MCF 10A (cell line): ENCODE results near the gene APOB. TPM values are rescaled to one million over a fixed set of nuclear protein-coding genes. Genes with fewer than 3 reads are reported as not detected.

Experiments used
- BruUV-seq: library from RNA; stranded (reverse); fragments of 400-500 nt; replicated peaks from 2 replicates; lab custom pipeline; 2021; lab: Mats Ljungman, UMichigan
- CTCF ChIA-PET: fragments of 300-600 bp; sonication (Branson Sonifier 250); formaldehyde crosslinking; extraction: SDS; loops from one replicate; lab custom pipeline; 2021; ENCODE audit warnings: antibody characterized with exemption, inconsistent platforms; lab: Yijun Ruan, JAX
- POLR2A ChIA-PET: fragments of 300-600, 350-650 bp; sonication (Branson Sonifier 250); formaldehyde crosslinking; extraction: SDS; loops from one replicate; lab custom pipeline; 2020; ENCODE audit warnings: antibody characterized with exemption, inconsistent platforms; lab: Yijun Ruan, JAX
- DNase-seq: peaks from one replicate; pipeline ENCODE4 v3.0.0-alpha.2; 2018; ENCODE audit not compliant: unreplicated experiment
- H3K27ac Mint-ChIP-seq: one replicate; pipeline ENCODE4 v1.8.0; 2022; ENCODE audit warnings: mild to moderate bottlenecking, low read depth, mixed read lengths; ENCODE audit not compliant: unreplicated experiment
- H3K27me3 Mint-ChIP-seq: one replicate; pipeline ENCODE4 v1.8.0; 2022; ENCODE audit warnings: mixed read lengths; ENCODE audit not compliant: insufficient read depth, unreplicated experiment
- H3K36me3 Mint-ChIP-seq: one replicate; pipeline ENCODE4 v1.8.0; 2022; ENCODE audit warnings: mild to moderate bottlenecking, moderate library complexity, mixed read lengths; ENCODE audit not compliant: insufficient read depth, unreplicated experiment
- H3K4me1 Mint-ChIP-seq: one replicate; pipeline ENCODE4 v1.8.0; 2022; ENCODE audit warnings: mixed read lengths; ENCODE audit not compliant: insufficient read depth, unreplicated experiment
- H3K4me3 Mint-ChIP-seq: one replicate; pipeline ENCODE4 v1.8.0; 2022; ENCODE audit warnings: mild to moderate bottlenecking, moderate library complexity, mixed read lengths; ENCODE audit not compliant: unreplicated experiment
- H3K9me3 Mint-ChIP-seq: one replicate; pipeline ENCODE4 v1.8.0; 2022; ENCODE audit warnings: mixed read lengths; ENCODE audit not compliant: unreplicated experiment
- CTCF ChIP-seq: fragments of 200-600 bp; IDR thresholded peaks from one replicate; pipeline ENCODE4 v1.8.0; 2022; ENCODE audit warnings: antibody characterized with exemption, mild to moderate bottlenecking; ENCODE audit not compliant: unreplicated experiment
- intact Hi-C: fragments of 100-400 bp; cut with micrococcal nuclease; formaldehyde crosslinking; loops from 2 replicates; pipeline ENCODE4 v1.14.1; 2022
- total RNA-seq: library from RNA; stranded (reverse); gene quantifications from 2 replicates; pipeline ENCODE4 v1.2.3, GENCODE V29; 2022

Gene APOB
- total RNA-seq, 1 experiment from 2014 or later, result not detected

GRCh38 chr2:20963867-20964266 lies 80.0 kb downstream of the APOB start:
- Mint-ChIP-seq H3K36me3 (no peaks in the 10 kb centered on the region), H3K27me3 (peaks cover 46% of the 10 kb centered on the region), H3K4me3 (no peak overlapping the region), H3K27ac (no peak overlapping the region), H3K9me3 (no peaks in the 10 kb centered on the region), H3K4me1 (no peaks in the 10 kb centered on the region)
- no TSS peak for BruUV-seq
- ChIA-PET CTCF (interaction anchor here (0.6 to 14.1 kb wide), 62 partner anchors 7 to 997 kb away, joined by 3 to 375 read pairs (median 5); partner anchors contain the start of gene LDAH), POLR2A (interaction anchor here (0.6 to 1.2 kb wide), 3 partner anchors 129 to 303 kb away, joined by 3 to 4 read pairs (median 4); no protein-coding TSS in a partner anchor)
- intact Hi-C loops, result loop anchor here (1.0 to 10.0 kb wide), 5 partner anchors 183 to 567 kb away; partner anchors contain the start of gene RHOB
- no peak for TF ChIP-seq CTCF
- DNase-seq, result no peak

GRCh38 chr2:20962939-20963557 lies 80.8 kb downstream of the APOB start:
- H3K27ac Mint-ChIP-seq, result no peak overlapping the region
- BruUV-seq, result no TSS peak
- DNase-seq, result peak; percentile 73
- ChIA-PET CTCF (interaction anchor here (0.6 to 14.1 kb wide), 70 partner anchors 8 to 997 kb away, joined by 3 to 375 read pairs (median 4); partner anchors contain the start of gene LDAH), POLR2A (interaction anchor here (0.6 to 1.2 kb wide), 3 partner anchors 130 to 302 kb away, joined by 3 to 4 read pairs (median 4); no protein-coding TSS in a partner anchor)
- peak; percentile 79 for TF ChIP-seq CTCF
- no peak overlapping the region for H3K4me3 Mint-ChIP-seq
- peaks cover 46% of the 10 kb centered on the region for H3K27me3 Mint-ChIP-seq
- H3K36me3 Mint-ChIP-seq, result no peaks in the 10 kb centered on the region
- no peaks in the 10 kb centered on the region for H3K4me1 Mint-ChIP-seq
- no peaks in the 10 kb centered on the region for H3K9me3 Mint-ChIP-seq
- intact Hi-C loops, result loop anchor here (1.0 to 10.0 kb wide), 5 partner anchors 182 to 566 kb away; partner anchors contain the start of gene RHOB

GRCh38 chr2:20961858-20962257 lies 82.0 kb downstream of the APOB start:
- no peak overlapping the region for H3K4me3 Mint-ChIP-seq
- CTCF ChIA-PET, result interaction anchor here (0.5 to 14.1 kb wide), 36 partner anchors 9 to 526 kb away, joined by 3 to 375 read pairs (median 4); partner anchors contain the start of genes GDF7 and HS1BP3
- TF ChIP-seq CTCF, result no peak
- no peak for DNase-seq
- H3K9me3 Mint-ChIP-seq, result no peaks in the 10 kb centered on the region
- H3K27me3 Mint-ChIP-seq, result peaks cover 40% of the 10 kb centered on the region
- no peak overlapping the region for H3K27ac Mint-ChIP-seq
- no peaks in the 10 kb centered on the region for H3K4me1 Mint-ChIP-seq
- BruUV-seq, result no TSS peak
- no peaks in the 10 kb centered on the region for H3K36me3 Mint-ChIP-seq
- POLR2A ChIA-PET, result no interaction called here
- intact Hi-C loops, result loop anchor here (5.0 to 10.0 kb wide), 3 partner anchors 285 to 565 kb away; partner anchors contain the start of gene RHOB

GRCh38 chr2:20960003-20960402 lies 83.9 kb downstream of the APOB start:
- Mint-ChIP-seq H3K36me3 (no peaks in the 10 kb centered on the region), H3K27me3 (peaks cover 22% of the 10 kb centered on the region), H3K27ac (no peak overlapping the region), H3K4me1 (no peaks in the 10 kb centered on the region), H3K4me3 (no peak overlapping the region), H3K9me3 (no peaks in the 10 kb centered on the region)
- no TSS peak for BruUV-seq
- no peak for TF ChIP-seq CTCF
- intact Hi-C loops, result loop anchor here (5.0 to 10.0 kb wide), 3 partner anchors 283 to 563 kb away; partner anchors contain the start of gene RHOB
- DNase-seq, result no peak
- POLR2A ChIA-PET, result interaction anchor here (0.7 to 1.2 kb wide), 2 partner anchors 157 to 167 kb away, joined by 3 read pairs; no protein-coding TSS in a partner anchor
- CTCF ChIA-PET, result interaction anchor here (0.6 to 14.1 kb wide), 6 partner anchors 54 to 299 kb away, joined by 3 to 375 read pairs (median 4); no protein-coding TSS in a partner anchor
